Measurements from ENCODE around the gene MAT2A. TPM values are rescaled to one million over a fixed set of nuclear protein-coding genes. Genes with fewer than 3 reads are reported as not detected.
A peak's percentile ranks its signal among the peaks of the same experiment; 100 is the strongest.
"Not testable (repeated sequence)": the region's sequence is repeated elsewhere in the genome, so short reads cannot be mapped to it uniquely, and the experiment has no call there.

The MAT2A gene
- total and polyA plus RNA-seq, 10 donors = 41.3 to 195 (median 133) TPM

DNA sequence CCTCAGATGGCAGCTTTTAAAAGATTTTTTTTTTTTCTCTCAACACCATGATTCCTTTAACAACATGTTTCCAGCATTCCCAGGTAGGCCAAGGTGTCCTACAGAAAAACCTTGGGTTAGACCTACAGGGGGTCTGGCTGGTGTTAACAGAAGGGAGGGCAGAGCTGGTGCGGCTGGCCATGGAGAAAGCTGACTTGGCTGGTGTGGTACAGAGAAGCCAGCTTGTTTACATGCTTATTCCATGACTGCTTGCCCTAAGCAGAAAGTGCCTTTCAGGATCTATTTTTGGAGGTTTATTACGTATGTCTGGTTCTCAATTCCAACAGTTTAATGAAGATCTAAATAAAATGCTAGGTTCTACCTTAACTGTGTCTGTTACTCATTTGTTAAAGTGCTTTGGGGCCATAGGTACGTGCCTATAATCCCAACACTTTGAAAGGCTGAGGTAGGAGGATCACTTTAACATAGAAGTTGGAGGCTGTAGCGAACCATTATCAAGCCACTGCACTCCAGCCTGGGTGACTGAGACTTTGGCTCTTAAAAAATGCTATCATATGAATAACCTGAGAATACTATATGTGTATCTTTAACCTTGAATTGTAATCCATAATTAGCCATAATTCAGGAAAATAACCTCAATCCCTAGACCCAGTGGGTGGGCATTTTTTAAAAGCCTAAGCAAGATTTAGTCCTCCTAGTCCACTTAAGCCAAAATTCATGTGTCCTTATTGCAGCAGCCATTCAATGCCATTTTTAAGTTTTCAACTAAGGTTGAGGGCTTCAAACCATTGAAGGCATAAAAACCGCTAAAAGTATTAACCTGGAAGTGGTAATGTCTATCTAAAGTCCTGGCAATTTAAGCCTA is 6.2 kb downstream of the MAT2A start:
- H3K27ac ChIP-seq; H3K4me3 ChIP-seq; intact Hi-C loops (cut with DNase I; ENCODE audit: low total_unique reads); H3K9me3 ChIP-seq; H3K27me3 ChIP-seq (replicated peaks in 1 of 7): not testable (repeated sequence)
- TF ChIP-seq POLR2AphosphoS5 (IDR thresholded peaks at IDR 0.05) = peak in 1 of 3 donors; percentile 49
- 85 to 92% (median 89%) methylated on average over 4 to 5 of the region's 5 CpGs for WGBS, 5 donors
- Histone ChIP-seq H3K4me1 (peaks cover 13 to 43% (median 27%) of the 10 kb centered on the region in 6 donors), H3K36me3 (peaks cover 3 to 95% (median 62%) of the 10 kb centered on the region in 6 donors)
- DNase-seq = peak; percentile 25

DNA sequence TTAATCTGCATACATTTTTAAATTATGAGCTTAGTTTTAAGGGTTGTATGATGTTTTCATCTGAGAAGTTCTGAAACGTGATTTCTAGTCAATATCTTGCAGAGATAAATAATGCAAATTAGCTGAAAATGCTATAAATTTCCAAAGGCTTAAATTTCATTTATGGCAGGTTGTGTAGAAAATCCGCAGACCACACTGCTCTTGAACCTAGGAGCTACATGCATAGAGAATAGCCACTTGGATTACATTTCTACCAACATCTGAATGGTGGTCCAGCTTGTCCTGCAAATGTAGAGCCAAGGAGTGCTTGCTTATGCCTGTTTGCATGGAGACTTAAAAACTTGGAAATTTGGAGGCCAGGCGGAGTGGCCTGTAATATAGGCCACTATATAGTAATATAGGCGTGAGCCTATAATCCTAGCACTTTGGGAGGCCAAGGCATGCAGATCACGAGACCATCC is 6.8 kb downstream of the MAT2A start:
- no peak overlapping the region for H3K27ac ChIP-seq
- 76 to 93% (median 88%) methylated on average over 5 of the region's 5 CpGs for WGBS, 5 donors
- TF ChIP-seq, protein P1, sequence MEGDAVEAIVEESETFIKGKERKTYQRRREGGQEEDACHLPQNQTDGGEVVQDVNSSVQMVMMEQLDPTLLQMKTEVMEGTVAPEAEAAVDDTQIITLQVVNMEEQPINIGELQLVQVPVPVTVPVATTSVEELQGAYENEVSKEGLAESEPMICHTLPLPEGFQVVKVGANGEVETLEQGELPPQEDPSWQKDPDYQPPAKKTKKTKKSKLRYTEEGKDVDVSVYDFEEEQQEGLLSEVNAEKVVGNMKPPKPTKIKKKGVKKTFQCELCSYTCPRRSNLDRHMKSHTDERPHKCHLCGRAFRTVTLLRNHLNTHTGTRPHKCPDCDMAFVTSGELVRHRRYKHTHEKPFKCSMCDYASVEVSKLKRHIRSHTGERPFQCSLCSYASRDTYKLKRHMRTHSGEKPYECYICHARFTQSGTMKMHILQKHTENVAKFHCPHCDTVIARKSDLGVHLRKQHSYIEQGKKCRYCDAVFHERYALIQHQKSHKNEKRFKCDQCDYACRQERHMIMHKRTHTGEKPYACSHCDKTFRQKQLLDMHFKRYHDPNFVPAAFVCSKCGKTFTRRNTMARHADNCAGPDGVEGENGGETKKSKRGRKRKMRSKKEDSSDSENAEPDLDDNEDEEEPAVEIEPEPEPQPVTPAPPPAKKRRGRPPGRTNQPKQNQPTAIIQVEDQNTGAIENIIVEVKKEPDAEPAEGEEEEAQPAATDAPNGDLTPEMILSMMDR (IDR thresholded peaks at IDR 0.05 in 8 of 11, conservative IDR thresholded peaks at IDR 0.05 in 3 of 11) = no peak
- peak in 1 of 3 donors; percentile 24 for TF ChIP-seq POLR2AphosphoS5 (IDR thresholded peaks at IDR 0.05)
- no peaks in the 10 kb centered on the region for H3K9me3 ChIP-seq
- no peaks in the 10 kb centered on the region for H3K27me3 ChIP-seq (replicated peaks in 1 of 7)
- H3K36me3 ChIP-seq = peaks cover 3 to 100% (median 69%) of the 10 kb centered on the region in 6 donors
- no peak for DNase-seq
- intact Hi-C loops (cut with DNase I; ENCODE audit: low total_unique reads) = no loop called here
- peaks cover 8 to 43% (median 24%) of the 10 kb centered on the region in 6 donors for H3K4me1 ChIP-seq
- no peak overlapping the region for H3K4me3 ChIP-seq

GRCh38 chr2:85547089-85547858 is 8.3 kb downstream of the MAT2A start:
- peak in 1 of 3 donors; percentile 55 for TF ChIP-seq POLR2AphosphoS5 (IDR thresholded peaks at IDR 0.05)
- TF ChIP-seq, protein P1 (IDR thresholded peaks at IDR 0.05 in 8 of 11, conservative IDR thresholded peaks at IDR 0.05 in 3 of 11) = no peak
- no peak for TF ChIP-seq POLR2A (IDR thresholded peaks at IDR 0.05)
- intact Hi-C loops (cut with DNase I; ENCODE audit: low total_unique reads) = no loop called here
- peaks cover 3 to 100% (median 67%) of the 10 kb centered on the region in 6 donors for H3K36me3 ChIP-seq
- no peak for DNase-seq
- H3K4me3 ChIP-seq = no peak overlapping the region
- peaks cover 1 to 43% (median 19%) of the 10 kb centered on the region in 6 donors for H3K4me1 ChIP-seq
- H3K27ac ChIP-seq = peak overlapping the region in 1 of 8 donors; percentile 36
- no peaks in the 10 kb centered on the region for H3K27me3 ChIP-seq (replicated peaks in 1 of 7)
- no peaks in the 10 kb centered on the region for H3K9me3 ChIP-seq
- WGBS, 5 donors = 90 to 97% (median 94%) methylated on average over 1 of the region's 1 CpG

- TF ChIP-seq POLR2A (IDR thresholded peaks at IDR 0.05) (no peak), POLR2AphosphoS5 (IDR thresholded peaks at IDR 0.05) (peak in 1 of 3 donors; percentile 13)
- TF ChIP-seq, protein P1 (IDR thresholded peaks at IDR 0.05 in 8 of 11, conservative IDR thresholded peaks at IDR 0.05 in 3 of 11) = no peak
- intact Hi-C loops (cut with DNase I; ENCODE audit: low total_unique reads) = no loop called here
- DNase-seq = no peak
- Histone ChIP-seq H3K27me3 (replicated peaks in 1 of 7) (no peaks in the 10 kb centered on the region), H3K4me3 (no peak overlapping the region), H3K27ac (no peak overlapping the region), H3K9me3 (no peaks in the 10 kb centered on the region), H3K36me3 (peaks cover 0 to 100% (median 67%) of the 10 kb centered on the region in 6 donors), H3K4me1 (peaks cover 2 to 39% (median 17%) of the 10 kb centered on the region in 6 donors)
- 75 to 85% (median 81%) methylated on average over 6 of the region's 6 CpGs for WGBS, 5 donors
Measured at GRCh38 chr2:85547859-85548607, 9.1 kb downstream of the MAT2A start.
